K562 (cell line): ENCODE measurements around the gene NCBP2. TPM values are rescaled to one million over a fixed set of nuclear protein-coding genes. Genes with fewer than 3 reads are reported as not detected.

ENCODE experiments used
- GTF2F1 ChIP-seq: IDR thresholded peaks from 2 replicates; pipeline ENCODE4 v1.6.1; 2011; ENCODE audit warnings: low read depth, low read length, improper control_type of control experiment
- HCFC1 ChIP-seq: IDR thresholded peaks from 2 replicates; pipeline ENCODE4 v1.6.1; 2012; ENCODE audit warnings: low read depth, low read length, improper control_type of control experiment
- L3MBTL2 ChIP-seq: fragments of 450-650 bp; IDR thresholded peaks from 2 replicates; pipeline ENCODE4 v1.6.1; 2016; ENCODE audit warnings: mild to moderate bottlenecking, moderate library complexity
- NR2C2 ChIP-seq, 2 experiments: fragments of 200-800 bp in 1 of 2; sonication (Bioruptor generic) in 1 of 2; sonication (generic) in 1 of 2; formaldehyde crosslinking in 1 of 2; IDR thresholded peaks; 2 replicates each; pipeline versions ENCODE4 v1.6.1 to v1.8.0; 2016 to 2022; ENCODE audit warnings: mild to moderate bottlenecking in 1 of 2, missing compliant biosample characterization in 1 of 2, missing genetic modification characterization in 1 of 2, missing genetic modification reagents in 1 of 2
- NR4A1 ChIP-seq, 2 experiments: fragments of 250-450 bp in 1 of 2; fragments of 450-650 bp in 1 of 2; sonication (Bioruptor Pico) in 1 of 2; IDR thresholded peaks; 2 replicates each; pipeline versions ENCODE4 v1.4.0 to v1.6.1; 2016 to 2020; ENCODE audit warnings: mild to moderate bottlenecking in 2 of 2, missing compliant biosample characterization in 1 of 2, missing genetic modification characterization in 1 of 2, moderate library complexity in 1 of 2
- POU5F1 ChIP-seq: fragments of 150-350 bp; IDR thresholded peaks from 2 replicates; pipeline ENCODE4 v1.6.1; 2014; ENCODE audit warnings: borderline replicate concordance, low read length, low read depth, mild to moderate bottlenecking; ENCODE audit not compliant: partially characterized antibody
- RFX5 ChIP-seq: IDR thresholded peaks from 2 replicates; pipeline ENCODE4 v1.6.1; 2011; ENCODE audit warnings: low read depth, mild to moderate bottlenecking, improper control_type of control experiment, low read length
- TCFL5 ChIP-seq: fragments of 250-450 bp; sonication (Bioruptor Pico); conservative IDR thresholded peaks from 2 replicates; pipeline ENCODE4 v1.6.1; 2021; ENCODE audit warnings: mild to moderate bottlenecking, moderate library complexity, matching md5 sums
- TEAD4 ChIP-seq, 2 experiments: sonication (generic) in 1 of 2; formaldehyde crosslinking in 1 of 2; IDR thresholded peaks; 2 replicates each; pipeline versions ENCODE4 v1.6.1 to v1.8.0; 2012 to 2022; ENCODE audit warnings: borderline replicate concordance in 1 of 2, inconsistent platforms in 1 of 2, low read length in 1 of 2, mild to moderate bottlenecking in 1 of 2, missing genetic modification reagents in 1 of 2
- TGIF2 ChIP-seq: sonication (generic); formaldehyde crosslinking; IDR thresholded peaks from 2 replicates; pipeline ENCODE4 v1.8.1; 2022; ENCODE audit warnings: mild to moderate bottlenecking, missing genetic modification reagents, moderate library complexity
- WHSC1 ChIP-seq: IDR thresholded peaks from one replicate; pipeline ENCODE4 v1.6.1; 2012; ENCODE audit warnings: low read length, control low read depth, inconsistent platforms
- ZBTB17 ChIP-seq: fragments of 450-650 bp; formaldehyde crosslinking; IDR thresholded peaks from 2 replicates; pipeline ENCODE4 v1.4.0; 2020; ENCODE audit warnings: mild to moderate bottlenecking
- ZBTB7A ChIP-seq: IDR thresholded peaks from 2 replicates; pipeline ENCODE4 v1.6.1; 2011; ENCODE audit warnings: low read depth, mild to moderate bottlenecking, low read length, moderate library complexity, borderline replicate concordance; ENCODE audit not compliant: control insufficient read depth
- ZC3H8 ChIP-seq: fragments of 450-650 bp; IDR thresholded peaks from 2 replicates; pipeline ENCODE4 v1.6.1; 2017
- ZFX ChIP-seq: sonication (generic); formaldehyde crosslinking; IDR thresholded peaks from 2 replicates; pipeline ENCODE4 v1.8.0; 2022; ENCODE audit warnings: mild to moderate bottlenecking, missing genetic modification reagents, moderate library complexity
- ZNF175 ChIP-seq: fragments of 200-800 bp; sonication (Bioruptor generic); IDR thresholded peaks from 2 replicates; pipeline ENCODE4 v1.6.1; 2016; ENCODE audit warnings: low read depth, mild to moderate bottlenecking, missing genetic modification characterization, missing compliant biosample characterization
- ZNF780A ChIP-seq: fragments of 250-450 bp; sonication (Bioruptor Pico); IDR thresholded peaks from 2 replicates; pipeline ENCODE4 v1.5.0; 2021; ENCODE audit warnings: mild to moderate bottlenecking
- polyA plus RNA-seq, 8 experiments: library from polyadenylated mRNA; depleted of rRNA in 4 of 8; stranded (reverse) in 5 of 8; unstranded in 3 of 8; fragments of >200 nt; fragmentation: Nextera tagmentation in 2 of 8; fragmentation: Illumina TruSeq in 1 of 8; extraction: Ambion mirVana in 2 of 8; extraction: Trizol in 1 of 8; gene quantifications; 2 replicates each; pipeline versions ENCODE4 v1.2.1 to v1.2.3, GENCODE V29; 2011 to 2014; ENCODE audit warnings: inconsistent platforms in 1 of 8, missing spikeins in 1 of 8
- total RNA-seq, 7 experiments: library from RNA; depleted of rRNA in 6 of 7; stranded (reverse); fragments of >200 nt in 6 of 7; fragmentation: Illumina TruSeq in 2 of 7; extraction: Trizol in 2 of 7; gene quantifications; 2 replicates each; pipeline versions ENCODE4 v1.2.1 to v1.2.3, GENCODE V29; 2011 to 2021; ENCODE audit warnings: low replicate concordance in 1 of 7
- TF ChIP-seq, protein P1 (sequence below): sonication (generic); formaldehyde crosslinking; IDR thresholded peaks from 2 replicates; pipeline ENCODE4 v1.9.0; 2022; ENCODE audit warnings: mild to moderate bottlenecking, missing genetic modification reagents
- TF ChIP-seq, protein P2 (sequence below): fragments of 200-800 bp; sonication (Bioruptor generic); IDR thresholded peaks from 2 replicates; pipeline ENCODE4 v1.6.1; 2017; ENCODE audit warnings: missing genetic modification characterization, missing compliant biosample characterization
- TF ChIP-seq, protein P3 (sequence below), 2 experiments: IDR thresholded peaks; 2 replicates each; pipeline ENCODE4 v1.6.1; 2011; ENCODE audit warnings: borderline replicate concordance in 1 of 2, control low read depth in 1 of 2, low read depth in 1 of 2, low read length in 1 of 2, mild to moderate bottlenecking in 1 of 2, mixed read lengths in 1 of 2, moderate library complexity in 1 of 2; ENCODE audit not compliant: insufficient read depth in 1 of 2, insufficient read length in 1 of 2, poor library complexity in 1 of 2, severe bottlenecking in 1 of 2; ENCODE audit errors: extremely low read depth in 1 of 2

Gene NCBP2
- total and polyA plus RNA-seq, 9 of the 15 experiments (the other 6 are each of a cell fraction or from before 2014, with no cell fraction given): 56.4 to 102 (median 82.3) TPM

DNA sequence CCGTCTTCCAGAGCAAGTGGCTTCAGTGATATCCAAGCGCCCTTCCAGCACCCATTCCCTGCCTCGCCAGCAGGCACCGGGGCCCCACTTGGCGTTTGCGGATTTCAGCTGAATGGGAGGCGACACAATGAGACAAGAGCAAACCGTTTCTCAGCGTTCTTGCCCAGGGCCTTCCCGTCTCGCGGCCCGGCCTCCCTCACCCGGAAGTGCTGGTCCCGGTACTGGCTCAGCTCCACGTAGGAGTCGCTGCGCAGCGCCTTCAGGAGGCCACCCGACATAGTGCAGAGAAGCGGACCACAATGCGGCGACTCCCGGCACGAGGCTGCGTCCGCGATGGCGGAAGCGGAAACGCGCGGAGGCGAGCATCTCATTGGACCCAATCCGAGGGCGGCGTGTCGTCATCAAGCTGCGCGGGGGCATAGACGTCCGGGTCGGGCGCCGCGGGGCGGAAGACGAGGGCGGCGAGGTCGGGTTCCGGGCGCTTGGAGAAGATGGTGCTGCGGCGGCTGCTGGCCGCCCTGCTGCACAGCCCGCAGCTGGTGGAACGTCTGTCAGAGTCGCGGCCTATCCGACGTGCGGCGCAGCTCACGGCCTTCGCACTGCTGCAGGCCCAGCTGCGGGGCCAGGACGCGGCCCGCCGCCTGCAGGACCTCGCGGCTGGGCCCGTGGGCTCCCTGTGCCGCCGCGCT, at the start of gene NCBP2 (continued):
- TF ChIP-seq RFX5: peak; percentile 27; the same call in 1 of the 2 replicates
- TF ChIP-seq, protein P1, sequence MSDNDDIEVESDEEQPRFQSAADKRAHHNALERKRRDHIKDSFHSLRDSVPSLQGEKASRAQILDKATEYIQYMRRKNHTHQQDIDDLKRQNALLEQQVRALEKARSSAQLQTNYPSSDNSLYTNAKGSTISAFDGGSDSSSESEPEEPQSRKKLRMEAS (CRISPR knock-in tag): peak; percentile 99
- TF ChIP-seq, protein P2, sequence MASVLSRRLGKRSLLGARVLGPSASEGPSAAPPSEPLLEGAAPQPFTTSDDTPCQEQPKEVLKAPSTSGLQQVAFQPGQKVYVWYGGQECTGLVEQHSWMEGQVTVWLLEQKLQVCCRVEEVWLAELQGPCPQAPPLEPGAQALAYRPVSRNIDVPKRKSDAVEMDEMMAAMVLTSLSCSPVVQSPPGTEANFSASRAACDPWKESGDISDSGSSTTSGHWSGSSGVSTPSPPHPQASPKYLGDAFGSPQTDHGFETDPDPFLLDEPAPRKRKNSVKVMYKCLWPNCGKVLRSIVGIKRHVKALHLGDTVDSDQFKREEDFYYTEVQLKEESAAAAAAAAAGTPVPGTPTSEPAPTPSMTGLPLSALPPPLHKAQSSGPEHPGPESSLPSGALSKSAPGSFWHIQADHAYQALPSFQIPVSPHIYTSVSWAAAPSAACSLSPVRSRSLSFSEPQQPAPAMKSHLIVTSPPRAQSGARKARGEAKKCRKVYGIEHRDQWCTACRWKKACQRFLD: peak; percentile 79
- TF ChIP-seq ZC3H8: no peak
- TF ChIP-seq HCFC1: peak; percentile 89
- TF ChIP-seq GTF2F1: 0 out of 2 replicates have a peak, but pooled peaks have one; percentile 66
- TF ChIP-seq NR2C2 (CRISPR knock-in tag; IDR thresholded peaks at IDR 0.05): peak; percentile 95
- TF ChIP-seq NR2C2 (tag; IDR thresholded peaks at IDR 0.05): peak; percentile 99
- TF ChIP-seq POU5F1: peak; percentile 55
- TF ChIP-seq TGIF2: peak; percentile 29; the same call in 1 of the 2 replicates
- TF ChIP-seq, protein P3, sequence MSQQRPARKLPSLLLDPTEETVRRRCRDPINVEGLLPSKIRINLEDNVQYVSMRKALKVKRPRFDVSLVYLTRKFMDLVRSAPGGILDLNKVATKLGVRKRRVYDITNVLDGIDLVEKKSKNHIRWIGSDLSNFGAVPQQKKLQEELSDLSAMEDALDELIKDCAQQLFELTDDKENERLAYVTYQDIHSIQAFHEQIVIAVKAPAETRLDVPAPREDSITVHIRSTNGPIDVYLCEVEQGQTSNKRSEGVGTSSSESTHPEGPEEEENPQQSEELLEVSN (IDR thresholded peaks at IDR 0.05; ENCODE audit: borderline replicate concordance in 1 of 2, extremely low read depth in 1 of 2, insufficient read depth in 1 of 2, insufficient read length in 1 of 2, low read depth in 1 of 2, low read length in 1 of 2, poor library complexity in 1 of 2, severe bottlenecking in 1 of 2): peak; percentile 88 to 90
- TF ChIP-seq ZFX (CRISPR knock-in tag): peak; percentile 96
- TF ChIP-seq NR4A1 (CRISPR knock-in tag; IDR thresholded peaks at IDR 0.05): no peak
- no peak for TF ChIP-seq NR4A1 (tag; IDR thresholded peaks at IDR 0.05)
- TF ChIP-seq ZNF175: peak; percentile 30; the same call in 1 of the 2 replicates
- no peak for TF ChIP-seq TCFL5
- TF ChIP-seq WHSC1: no peak
- TF ChIP-seq ZBTB17: no peak
- no peak for TF ChIP-seq ZNF780A
- TF ChIP-seq TEAD4 (IDR thresholded peaks at IDR 0.05; ENCODE audit: low read length): peak; percentile 31; the same call in 1 of the 2 replicates
- 0 out of 2 replicates have a peak, but pooled peaks have one; percentile 57 for TF ChIP-seq TEAD4 (CRISPR knock-in tag; IDR thresholded peaks at IDR 0.05; ENCODE audit: borderline replicate concordance)
- no peak; the same call in 1 of the 2 replicates for TF ChIP-seq ZBTB7A
- peak; percentile 95 for TF ChIP-seq L3MBTL2
